ENCODE results near the gene CC2D1A.

Gene CC2D1A

DNA sequence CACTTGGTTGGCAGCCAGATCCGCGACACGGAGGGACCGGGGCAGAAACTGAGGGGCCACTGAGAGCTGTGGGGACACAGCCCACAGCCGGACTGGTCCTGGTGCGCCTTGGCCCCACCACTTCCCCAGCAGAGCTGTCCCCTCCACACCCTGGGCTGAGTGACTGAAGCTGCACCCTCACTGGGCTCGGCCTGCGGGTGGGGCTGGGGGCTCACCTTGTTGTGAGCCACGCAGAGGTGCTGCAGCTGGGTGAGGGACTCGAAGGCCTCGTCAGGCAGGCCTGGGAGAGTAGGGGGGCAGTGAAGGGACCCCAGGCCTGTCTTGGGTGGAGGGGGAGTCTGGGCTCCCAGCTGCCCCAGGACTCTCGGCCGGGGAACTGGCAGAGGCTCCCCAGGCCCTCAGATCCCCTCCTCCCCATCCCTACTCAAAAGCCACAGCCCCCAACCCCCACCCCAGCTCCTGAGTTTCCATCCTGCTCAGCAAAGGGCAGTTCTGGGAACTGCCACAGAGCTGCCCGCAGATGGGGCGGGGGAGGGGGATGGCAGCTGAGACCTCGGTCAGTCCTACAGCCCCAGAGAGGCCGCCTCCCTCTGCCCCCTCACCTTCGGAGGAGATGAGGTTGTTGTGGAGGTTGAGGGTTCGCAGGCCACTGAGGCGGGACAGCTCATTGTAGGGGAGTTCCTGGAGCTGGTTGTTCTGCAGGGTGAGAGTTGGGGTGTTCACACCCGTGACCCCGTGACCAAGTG is 29.9 kb downstream of the CC2D1A start:
- no peak for DNase-seq (ENCODE audit: low read depth in 2 of 2)

DNA sequence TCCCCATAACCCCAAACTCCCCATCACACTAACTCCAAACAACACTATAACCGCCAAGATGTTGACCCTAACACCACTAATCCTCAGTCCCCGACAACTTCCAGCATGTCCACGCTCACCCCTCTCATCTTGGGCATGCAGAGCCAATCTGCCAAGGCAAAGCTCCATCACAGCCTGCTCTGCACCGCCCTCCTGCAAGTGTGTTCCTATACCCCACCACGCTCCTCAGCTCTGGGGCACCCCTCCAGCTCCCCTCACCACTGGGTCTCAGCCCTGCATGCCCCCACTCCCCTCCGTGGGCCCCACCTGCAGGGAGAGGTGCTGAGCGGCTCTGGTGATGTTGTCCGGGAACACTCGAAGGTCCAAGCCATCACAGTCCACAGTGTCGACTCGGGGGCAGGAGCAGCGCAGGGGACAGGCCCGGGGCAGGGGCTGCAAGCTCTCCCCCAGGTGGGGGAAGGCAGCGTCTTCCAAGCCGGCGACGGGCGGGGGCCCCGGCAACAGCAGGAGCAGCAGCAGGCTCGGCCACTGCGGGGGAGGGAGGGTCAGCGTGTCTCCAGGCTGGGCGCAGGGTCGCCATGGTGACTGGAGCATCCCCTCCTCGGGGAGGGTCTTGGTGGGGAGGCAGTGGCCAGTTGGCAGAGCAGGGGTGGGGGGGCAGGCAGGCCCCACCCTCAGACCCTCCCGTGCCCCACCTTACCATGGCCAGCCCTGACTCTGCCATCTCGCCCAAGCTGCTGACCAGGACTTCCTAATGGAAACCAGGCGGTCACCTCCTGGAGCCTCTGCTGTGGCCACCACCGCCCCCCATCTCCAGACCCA is 31.7 kb downstream of the CC2D1A start:
- no peak for DNase-seq (ENCODE audit: low read depth in 2 of 2)

DNA sequence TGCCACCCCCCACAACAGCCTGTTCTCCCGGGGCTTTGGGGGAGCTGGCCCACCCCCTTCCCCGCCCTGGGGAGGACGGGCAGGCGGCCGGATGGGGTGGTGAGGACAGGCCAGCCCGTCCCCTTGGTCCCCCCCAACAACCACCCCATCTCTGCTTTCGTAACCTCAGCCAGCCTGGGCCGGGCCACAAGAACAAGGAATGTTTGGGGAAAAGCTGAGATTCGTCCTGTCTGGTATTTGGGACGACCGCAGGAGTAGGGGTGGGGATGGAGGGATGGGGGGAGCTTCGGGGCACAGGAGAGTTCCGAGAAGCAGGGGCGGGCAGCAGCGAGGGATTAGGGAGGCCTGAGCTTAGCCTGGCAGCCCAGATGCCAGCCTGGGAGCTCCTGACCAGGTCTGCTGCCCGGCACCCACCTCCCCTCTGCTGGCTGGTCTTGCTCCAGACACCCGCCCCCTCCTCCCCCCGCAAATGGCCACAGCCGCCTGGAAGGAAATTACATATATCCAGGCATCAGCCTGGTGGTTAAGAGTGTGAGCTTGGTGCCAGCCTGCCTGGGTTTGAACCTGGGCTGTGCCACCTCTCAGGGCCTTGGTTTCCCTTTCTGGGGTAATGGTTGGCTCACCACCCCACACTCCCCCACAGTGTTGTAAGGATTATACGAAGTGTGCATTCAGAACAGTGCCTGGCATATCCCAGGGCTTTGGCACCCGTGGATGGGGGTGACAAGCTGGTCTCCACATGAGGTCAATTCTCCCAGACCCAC is 32.5 kb downstream of the CC2D1A start, which contains the start of gene PODNL1:
Gene PODNL1 (minus strand): TSS at position 117 of the 764 bp plus-strand sequence. CDS start 236 bp downstream, outside the sequence.
- DNase-seq (ENCODE audit: low read depth in 2 of 2): no peak

DNA sequence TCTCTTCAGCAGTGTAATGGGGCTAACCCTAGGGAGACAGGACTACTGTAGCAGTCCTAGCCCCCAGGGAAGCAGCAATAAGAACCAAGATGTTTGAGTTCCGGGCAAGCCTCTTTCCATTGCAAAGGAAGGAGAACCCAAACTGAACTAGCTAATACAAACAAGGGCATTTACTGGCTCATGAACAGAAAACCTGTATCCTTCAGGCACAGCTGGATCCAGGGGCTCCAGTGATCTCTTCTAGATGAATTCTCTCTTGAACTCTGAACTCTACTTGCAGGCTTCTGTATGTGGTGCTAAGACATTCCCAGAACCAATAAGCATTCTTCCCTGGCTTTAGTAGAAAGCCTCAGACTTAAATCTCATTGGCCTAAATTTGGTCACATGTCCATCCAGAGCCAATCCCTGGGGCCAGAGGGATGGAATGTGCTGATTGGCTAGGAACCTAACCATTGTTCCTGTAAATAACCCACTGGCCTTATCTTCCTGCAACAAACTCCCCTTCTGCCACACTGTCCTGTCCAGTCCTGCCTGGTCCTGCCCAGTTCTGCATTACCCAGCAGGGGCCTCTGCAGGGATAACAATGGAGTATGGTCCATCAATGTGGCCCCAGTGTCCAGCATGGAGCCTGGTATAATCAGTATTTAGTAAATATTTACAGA is 36.2 kb downstream of the CC2D1A start:
- DNase-seq (ENCODE audit: low read depth in 2 of 2): no peak

DNA sequence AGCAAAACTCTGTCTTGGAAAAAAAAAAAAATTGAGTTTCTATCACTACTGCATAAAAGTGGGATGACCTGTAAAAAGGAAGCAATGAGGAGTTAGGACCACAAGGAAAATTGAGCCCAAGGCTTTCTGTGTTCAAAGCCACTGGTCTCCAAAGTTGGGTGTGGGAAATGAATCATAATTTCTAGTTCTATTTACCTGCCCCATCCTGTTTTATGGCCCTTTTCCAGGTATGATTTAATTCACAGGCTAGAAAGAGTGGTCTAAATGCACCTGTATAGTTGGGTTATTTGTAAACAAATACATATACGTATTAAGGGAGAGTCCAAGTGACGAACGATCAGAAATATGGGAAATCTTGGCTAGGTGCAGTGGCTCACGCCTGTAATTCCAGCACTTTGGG is 40.4 kb downstream of the CC2D1A start:
- no peak for DNase-seq (ENCODE audit: low read depth in 2 of 2)

DNA sequence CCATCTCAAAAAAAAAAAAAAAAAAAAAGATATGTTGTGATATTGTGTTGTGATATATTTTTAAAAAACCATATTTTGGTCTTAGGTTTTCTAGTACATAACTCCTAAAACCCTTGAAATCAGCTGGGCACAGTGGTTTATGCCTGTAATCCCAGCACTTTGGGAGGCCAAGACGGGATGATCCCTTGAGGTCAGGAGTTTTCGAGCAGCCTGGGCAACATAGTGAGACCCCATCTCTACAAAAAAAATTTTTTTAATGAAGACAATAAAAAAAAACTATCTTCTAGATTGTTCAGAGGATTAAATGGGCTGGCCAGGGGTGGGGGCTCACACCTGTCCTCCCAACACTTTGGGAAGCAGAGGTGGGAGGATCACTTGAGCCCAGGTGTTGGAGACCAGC is 45.0 kb downstream of the CC2D1A start:
- no peak for DNase-seq (ENCODE audit: low read depth in 2 of 2)

DNA sequence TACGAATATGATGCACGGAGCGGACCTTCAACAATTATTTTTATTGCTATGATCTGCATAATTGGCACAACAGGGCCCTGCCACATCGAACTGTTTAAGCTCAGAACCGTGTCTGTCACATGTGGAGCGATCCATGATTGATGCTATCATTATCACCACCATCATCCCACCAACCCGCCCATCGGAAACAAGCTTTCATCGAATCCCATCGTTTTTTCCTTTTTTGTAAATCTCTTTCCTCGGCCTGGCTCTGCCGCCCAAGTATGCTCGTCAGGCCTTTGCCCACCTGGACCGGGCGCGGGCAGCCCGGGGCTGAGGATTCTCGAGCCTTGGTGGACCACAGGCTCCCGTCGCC is 45.8 kb downstream of the CC2D1A start:
- no peak for DNase-seq (ENCODE audit: low read depth in 2 of 2)

DNA sequence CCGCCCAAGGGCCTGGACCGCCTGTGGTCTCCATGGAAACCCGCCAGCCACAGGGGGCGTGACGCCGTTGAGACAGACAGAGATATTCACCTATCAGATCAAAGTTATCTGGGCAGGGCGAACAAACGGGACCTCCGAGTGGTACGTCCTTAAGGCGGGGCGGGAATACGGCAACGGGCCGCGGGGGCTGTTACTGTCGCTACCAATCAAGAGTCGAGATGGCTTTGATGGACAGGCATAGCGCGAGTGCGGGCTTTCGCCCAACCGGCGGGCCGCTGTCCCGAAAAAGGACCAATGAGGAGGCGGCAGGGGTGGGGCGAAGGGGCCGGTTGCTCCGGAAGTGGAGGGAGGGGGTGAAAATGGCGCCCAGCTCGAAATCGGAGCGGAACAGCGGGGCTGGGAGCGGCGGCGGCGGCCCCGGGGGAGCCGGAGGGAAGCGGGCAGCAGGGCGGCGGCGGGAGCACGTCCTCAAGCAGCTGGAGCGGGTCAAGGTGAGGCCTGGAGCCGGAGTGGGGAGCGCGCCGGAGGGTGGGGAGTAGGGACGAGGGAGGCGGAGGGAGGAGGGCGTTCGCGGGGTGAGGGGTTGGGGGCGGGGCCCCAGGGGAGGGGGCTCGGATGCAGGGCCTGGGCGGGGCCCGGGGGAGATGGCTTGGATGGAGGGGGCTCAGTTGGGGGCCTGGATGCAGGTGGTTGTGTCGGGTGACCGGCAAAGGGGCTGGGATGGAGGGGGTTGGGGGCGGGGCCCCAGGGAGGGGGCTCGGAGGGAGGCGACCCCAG is 46.3 kb downstream of the CC2D1A start, which contains the start of gene DCAF15:
Gene DCAF15 (plus strand): TSS at position 356 of the 777 bp plus-strand sequence. CDS start 4 bp downstream, at position 360.
- peak; percentile 95 to 96 for DNase-seq (ENCODE audit: low read depth in 2 of 2)

DNA sequence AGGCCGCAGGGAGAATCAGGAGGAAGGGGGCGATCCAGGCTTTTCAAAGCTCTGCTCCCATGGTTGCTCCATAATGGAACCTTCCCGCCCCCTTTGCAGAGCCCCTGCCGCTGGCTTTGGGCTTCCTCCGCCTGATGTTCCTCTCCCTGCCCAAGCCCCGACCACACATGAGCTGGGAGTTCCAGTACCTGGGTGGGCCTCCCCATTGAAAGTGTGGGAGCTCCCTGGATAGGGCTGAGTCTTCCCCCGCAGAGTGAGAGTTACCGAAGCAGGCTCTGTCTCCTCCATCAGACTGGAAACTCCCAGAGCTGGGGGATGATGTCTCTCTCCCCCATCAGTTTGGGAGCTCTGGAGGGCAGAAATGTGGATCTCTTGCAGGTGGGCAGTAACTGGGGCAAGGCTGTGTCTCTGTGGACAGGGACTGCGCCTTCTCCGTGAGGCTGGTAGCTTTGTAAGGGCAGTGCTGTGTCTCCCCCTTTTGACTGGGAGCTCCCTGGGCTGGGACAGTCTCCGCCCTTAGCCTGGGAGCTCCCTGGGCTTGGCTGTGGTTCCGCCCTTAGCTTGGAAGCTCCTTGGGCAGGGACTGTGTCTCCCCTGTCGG is 47.0 kb downstream of the CC2D1A start:
- DNase-seq (ENCODE audit: low read depth in 2 of 2): no peak

DNA sequence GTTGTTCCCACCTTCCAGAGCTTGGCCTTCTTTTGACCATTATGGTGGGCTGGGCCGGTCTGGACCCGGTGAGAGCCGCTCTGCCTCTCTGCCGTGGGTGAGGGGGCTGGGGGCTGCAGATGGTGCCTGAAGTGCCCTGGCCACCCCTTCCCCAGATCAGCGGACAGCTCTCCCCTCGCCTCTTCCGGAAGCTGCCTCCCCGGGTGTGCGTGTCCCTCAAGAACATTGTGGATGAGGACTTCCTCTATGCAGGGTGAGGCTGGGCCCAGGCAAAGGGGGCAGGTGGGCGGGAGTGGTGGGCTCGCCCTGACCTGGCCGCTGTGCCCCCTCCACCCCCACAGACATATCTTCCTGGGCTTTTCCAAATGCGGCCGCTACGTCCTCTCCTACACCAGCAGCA is 48.2 kb downstream of the CC2D1A start:
- no peak for DNase-seq (ENCODE audit: low read depth in 2 of 2)

DNA sequence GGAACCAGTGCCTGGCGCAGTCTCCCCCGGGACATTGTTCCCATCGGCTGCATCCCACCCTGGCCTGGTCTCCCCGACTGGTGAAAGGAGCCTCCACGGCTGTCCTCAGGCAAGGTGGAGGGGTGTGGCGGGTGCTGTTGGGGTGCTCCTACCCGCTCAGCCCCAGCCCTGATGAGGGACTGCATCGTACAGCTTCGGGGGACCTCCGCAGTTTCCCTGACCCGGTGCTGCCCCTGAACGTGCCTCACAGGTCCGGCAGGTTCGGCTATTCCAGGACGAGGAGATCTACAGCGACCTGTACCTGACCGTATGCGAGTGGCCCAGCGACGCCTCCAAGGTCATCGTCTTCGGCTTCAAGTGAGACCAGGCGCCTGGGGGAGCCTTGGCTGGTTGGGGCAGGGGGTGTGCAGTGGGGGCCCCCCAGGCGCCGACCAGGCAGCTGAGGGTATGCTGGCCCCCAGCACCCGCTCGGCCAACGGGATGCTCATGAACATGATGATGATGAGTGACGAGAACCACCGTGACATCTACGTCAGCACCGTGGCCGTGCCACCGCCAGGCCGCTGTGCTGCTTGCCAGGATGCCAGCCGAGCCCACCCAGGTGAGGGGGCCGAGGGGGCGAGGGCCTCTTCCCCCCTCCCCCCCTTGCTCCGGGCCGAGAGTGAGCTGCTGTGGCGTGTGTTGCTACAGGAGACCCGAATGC is 49.8 kb downstream of the CC2D1A start:
- DNase-seq (ENCODE audit: low read depth in 2 of 2): no peak

DNA sequence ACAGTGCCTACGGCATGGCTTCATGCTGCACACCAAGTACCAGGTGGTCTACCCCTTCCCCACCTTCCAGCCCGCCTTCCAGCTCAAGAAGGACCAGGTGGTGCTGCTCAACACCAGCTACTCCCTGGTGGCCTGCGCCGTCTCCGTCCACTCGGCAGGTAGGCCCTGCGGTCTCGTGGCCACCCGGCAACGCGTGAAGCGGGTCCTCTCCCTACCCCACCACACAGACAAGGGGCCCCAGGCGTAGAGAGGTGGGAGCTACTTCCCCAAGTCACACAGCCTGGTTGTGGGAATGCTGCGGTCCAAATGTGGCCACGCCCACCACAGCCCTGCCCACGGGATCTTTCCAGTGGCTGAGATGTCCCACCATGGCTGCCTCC is 50.4 kb downstream of the CC2D1A start:
- DNase-seq (ENCODE audit: low read depth in 2 of 2): no peak

DNA sequence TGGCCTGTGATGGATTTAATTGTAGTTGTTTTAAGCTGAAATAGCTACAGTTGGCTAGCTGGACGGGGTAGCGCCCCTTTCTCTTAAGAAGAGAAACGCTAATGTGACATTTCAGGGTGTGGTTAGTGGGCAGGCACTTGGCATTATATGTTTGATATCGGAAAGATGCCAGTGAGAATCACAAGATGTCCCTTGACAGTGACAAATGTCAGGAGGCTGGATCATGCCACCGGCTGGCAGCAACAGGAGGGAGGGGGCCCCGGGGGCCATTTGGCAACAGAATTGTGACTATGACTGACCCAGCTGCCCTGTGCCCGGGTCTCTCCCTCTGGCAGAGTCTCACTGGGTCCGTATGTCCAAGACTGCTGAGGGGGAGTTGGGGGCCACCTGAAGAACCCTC is 51.0 kb downstream of the CC2D1A start:
- DNase-seq (ENCODE audit: low read depth in 2 of 2): no peak

DNA sequence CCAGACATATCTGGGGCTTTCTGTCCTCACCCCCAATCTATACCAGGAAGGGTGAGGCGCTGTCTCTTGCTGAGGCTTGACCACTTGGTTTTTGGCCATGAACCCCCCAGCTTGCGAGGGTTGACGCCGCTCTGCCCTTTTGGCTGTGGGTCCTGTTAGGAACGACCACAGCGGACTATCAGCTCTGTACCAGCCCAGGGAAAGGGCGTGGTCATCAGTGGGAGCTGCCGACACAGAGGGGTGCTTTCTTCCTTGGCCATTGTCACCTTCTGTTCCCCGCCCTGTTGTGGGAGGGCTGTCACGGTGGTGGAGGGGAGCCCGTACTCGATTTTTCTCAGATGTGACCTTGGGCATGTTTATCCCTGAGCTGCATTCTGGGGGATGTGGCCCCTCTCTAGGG is 52.0 kb downstream of the CC2D1A start:
- DNase-seq (ENCODE audit: low read depth in 2 of 2): no peak

DNA sequence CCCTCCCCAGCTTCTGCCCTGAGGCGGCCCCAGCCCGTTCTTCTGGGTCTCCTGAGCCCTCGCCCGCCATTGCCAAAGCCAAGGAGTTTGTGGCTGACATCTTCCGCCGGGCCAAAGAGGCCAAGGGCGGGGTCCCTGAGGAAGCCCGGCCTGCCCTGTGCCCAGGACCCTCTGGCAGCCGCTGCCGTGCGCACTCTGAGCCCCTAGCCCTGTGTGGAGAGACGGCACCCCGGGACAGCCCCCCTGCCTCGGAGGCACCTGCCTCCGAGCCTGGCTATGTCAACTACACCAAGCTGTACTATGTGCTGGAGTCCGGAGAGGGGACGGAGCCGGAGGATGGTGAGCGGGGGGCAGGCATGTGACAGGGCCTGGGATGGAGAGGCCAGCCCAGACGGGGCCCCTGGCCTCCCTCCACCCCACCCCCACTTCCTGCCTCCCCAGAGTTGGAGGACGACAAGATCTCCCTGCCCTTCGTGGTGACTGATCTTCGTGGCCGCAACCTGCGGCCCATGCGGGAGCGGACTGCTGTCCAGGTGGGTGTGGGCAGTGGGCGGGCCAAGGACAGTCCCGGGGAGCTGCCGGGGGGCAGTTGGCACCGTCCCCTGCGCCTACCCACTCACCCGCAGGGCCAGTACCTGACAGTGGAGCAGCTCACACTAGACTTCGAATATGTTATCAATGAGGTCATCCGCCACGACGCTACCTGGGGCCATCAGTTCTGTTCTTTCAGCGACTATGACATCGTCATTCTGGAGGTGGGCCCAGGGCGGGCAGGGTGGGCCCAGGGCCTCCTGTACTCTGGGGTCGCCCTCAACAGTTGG is 53.4 kb downstream of the CC2D1A start:
- no peak for DNase-seq (ENCODE audit: low read depth in 2 of 2)

DNA sequence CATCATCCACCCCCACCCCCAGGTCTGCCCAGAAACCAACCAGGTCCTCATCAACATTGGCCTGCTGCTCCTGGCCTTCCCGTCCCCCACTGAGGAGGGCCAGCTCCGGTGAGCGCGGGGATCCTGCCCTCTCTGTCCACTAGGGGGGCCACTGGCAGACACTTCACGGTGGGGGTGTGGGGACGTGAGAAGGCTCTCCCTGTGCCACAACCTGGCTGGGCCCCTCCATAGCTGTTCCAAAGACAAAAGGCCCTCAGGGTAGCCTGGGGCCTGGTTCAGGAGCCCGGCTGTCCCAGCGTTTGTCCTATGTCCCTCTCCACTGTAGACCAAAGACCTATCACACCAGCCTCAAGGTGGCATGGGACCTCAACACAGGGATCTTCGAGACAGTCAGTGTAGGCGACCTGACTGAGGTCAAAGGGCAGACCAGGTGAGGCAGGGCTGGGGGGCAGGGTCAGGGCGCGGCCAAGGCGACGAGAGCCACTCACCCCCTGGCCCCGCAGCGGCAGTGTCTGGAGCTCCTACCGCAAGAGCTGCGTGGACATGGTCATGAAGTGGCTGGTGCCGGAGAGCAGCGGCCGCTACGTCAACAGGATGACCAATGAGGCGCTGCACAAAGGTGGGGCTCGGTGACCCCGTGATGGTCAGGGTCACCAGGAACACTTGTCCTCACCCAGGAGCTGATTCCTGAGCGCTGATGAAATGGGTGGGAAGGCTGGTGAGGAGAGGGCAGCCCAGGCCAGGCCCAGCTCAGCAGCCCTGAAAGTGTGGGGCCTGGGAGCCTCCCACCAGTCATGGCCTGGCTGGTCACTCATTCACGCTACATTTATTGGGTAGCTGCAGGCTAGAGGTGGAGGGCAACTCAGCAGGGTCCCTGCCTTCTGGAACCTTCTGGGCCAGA is 54.2 kb downstream of the CC2D1A start:
- DNase-seq (ENCODE audit: low read depth in 2 of 2): no peak

DNA sequence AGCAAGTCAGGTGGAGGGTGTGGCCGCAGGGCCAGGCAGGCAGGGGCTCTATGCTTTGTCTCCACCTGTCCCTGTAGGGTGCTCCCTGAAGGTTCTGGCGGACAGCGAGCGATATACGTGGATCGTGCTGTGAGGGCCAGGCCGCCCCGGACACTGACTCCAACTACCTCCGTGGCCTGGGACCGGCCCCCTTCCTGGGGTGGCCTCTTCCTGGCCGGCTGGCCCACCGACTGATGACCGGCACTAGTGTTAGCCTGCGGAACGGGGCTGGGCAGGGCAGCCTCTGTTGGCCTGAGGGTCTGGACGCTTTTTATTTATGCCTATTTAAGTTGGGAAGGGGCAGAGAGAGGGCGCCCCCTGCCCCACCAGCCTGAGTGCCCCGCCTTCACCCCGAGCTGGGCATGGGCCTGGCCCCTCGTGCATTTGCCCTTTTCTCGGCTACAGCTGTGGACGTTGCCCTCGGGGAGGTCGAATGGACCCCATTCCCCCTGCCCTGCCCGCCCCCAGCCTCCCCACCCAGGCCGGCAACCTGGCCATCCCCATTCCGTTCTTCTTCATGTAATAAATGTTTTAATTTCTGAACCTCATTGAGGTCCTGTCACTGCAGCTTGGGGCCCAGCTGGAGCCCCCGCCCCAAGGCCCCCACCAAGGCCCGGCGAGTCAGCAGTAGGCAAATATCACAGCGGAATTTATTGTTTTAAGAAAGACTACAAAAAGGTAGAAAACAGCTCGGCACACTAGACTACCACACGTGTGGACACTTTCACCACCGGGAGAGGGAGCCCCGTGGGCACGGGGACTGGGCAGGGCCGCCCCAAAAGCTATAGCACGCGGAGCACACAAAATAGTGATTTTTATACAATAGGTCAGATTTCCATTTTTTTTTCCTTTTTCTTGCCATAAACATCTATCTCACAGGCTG is 55.1 kb downstream of the CC2D1A start:
- no peak for DNase-seq (ENCODE audit: low read depth in 2 of 2)
